ENCODE measurements around the gene GFY. TPM values are rescaled to one million over a fixed set of nuclear protein-coding genes. Genes with fewer than 3 reads are reported as not detected.

The GFY gene
- total and polyA plus RNA-seq, 2 donors (not counting 3 experiments of a cell fraction or from before 2014, with no cell fraction given) = not detected

DNA sequence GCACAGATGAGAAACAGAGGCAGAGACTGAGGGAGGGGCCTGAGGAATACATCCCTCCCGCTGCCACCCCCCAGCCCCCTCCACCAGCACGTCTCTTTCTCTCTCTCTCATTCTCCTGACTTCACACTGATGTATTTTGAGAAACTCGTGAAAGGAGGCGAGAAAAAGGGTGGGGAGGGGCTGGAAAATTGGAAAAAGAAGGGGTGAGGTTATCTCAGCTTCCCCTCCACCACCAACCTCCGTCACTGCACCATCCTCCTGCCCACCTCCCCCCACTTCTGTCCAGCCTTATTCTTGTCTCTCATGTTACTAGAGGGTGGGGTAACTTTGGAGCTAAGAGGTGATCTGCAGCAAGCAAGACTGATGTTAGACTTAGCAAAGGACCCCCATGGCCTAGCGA is 14.6 kb downstream of the GFY start:
- Histone ChIP-seq H3K27me3 (ENCODE audit: control insufficient read depth in 2 of 2, insufficient read depth in 2 of 2, low read length in 2 of 2) (peaks cover 58 to 69% of the 10 kb centered on the region in 2 experiments), H3K4me2 (ENCODE audit: insufficient read depth, low read length) (no peak overlapping the region), H3K9ac (replicated peaks; ENCODE audit: extremely low read depth, insufficient read depth, low read length) (no peak overlapping the region), H3K79me2 (ENCODE audit: control insufficient read depth, insufficient read depth, low read length) (no peaks in the 10 kb centered on the region), H3K4me3 (replicated peaks in 1 of 3; ENCODE audit: insufficient read depth in 1 of 3, low read depth in 1 of 3, low read length in 3 of 3) (no peak overlapping the region), H3K36me3 (ENCODE audit: control insufficient read depth in 2 of 2, extremely low read depth in 1 of 2, insufficient read depth in 2 of 2, low read length in 2 of 2) (no peaks in the 10 kb centered on the region), H3K9me3 (replicated peaks; ENCODE audit: control insufficient read depth, insufficient read depth, low read length) (no peaks in the 10 kb centered on the region), H4K20me1 (replicated peaks; ENCODE audit: control insufficient read depth, extremely low read depth, insufficient read depth, low read length) (no peaks in the 10 kb centered on the region), H3K9me1 (replicated peaks; ENCODE audit: control insufficient read depth, extremely low read depth, insufficient read depth, low read length) (no peaks in the 10 kb centered on the region), H3K4me1 (ENCODE audit: control insufficient read depth, extremely low read depth, insufficient read depth, low read length) (peaks cover 3% of the 10 kb centered on the region), H3K27ac (ENCODE audit: insufficient read depth, low read depth, low read length) (no peak overlapping the region), H2AFZ (ENCODE audit: low read depth, low read length) (no peak overlapping the region)
- no peak for DNase-seq (ENCODE audit: low read depth, low spot score)
- BruUV-seq (replicated peaks) = no TSS peak
- dilution Hi-C loops (cut with MboI; ENCODE audit: extremely low pct_ligation_motif_present, low sequenced_read_pairs) (no loop called here), intact Hi-C loops (cut with micrococcal nuclease) (no loop called here)
- no peak for FAIRE-seq
- ChIA-PET POLR2A (no interaction called here), CTCF (interaction anchor here (0.9 to 1.5 kb wide), 4 partner anchors 12 to 112 kb away, joined by 3 to 4 read pairs (median 3); partner anchors contain the start of gene DKKL1)
- TF ChIP-seq MYC (IDR thresholded peaks at IDR 0.05; ENCODE audit: low read depth, low read length) = no peak
- no peak for TF ChIP-seq EZH2 (IDR thresholded peaks at IDR 0.05; ENCODE audit: borderline replicate concordance, low read depth, low read length, severe bottlenecking)
- TF ChIP-seq, protein P1, sequence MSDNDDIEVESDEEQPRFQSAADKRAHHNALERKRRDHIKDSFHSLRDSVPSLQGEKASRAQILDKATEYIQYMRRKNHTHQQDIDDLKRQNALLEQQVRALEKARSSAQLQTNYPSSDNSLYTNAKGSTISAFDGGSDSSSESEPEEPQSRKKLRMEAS (IDR thresholded peaks at IDR 0.05; ENCODE audit: insufficient read depth, insufficient read length) = no peak
- no peak for TF ChIP-seq JUN (IDR thresholded peaks at IDR 0.05; ENCODE audit: borderline replicate concordance, insufficient read depth, insufficient read length, low read depth)
- no peak for TF ChIP-seq GATA2 (IDR thresholded peaks at IDR 0.05; ENCODE audit: insufficient read depth, insufficient read length, low read depth, low read length)
- TF ChIP-seq, protein P2, sequence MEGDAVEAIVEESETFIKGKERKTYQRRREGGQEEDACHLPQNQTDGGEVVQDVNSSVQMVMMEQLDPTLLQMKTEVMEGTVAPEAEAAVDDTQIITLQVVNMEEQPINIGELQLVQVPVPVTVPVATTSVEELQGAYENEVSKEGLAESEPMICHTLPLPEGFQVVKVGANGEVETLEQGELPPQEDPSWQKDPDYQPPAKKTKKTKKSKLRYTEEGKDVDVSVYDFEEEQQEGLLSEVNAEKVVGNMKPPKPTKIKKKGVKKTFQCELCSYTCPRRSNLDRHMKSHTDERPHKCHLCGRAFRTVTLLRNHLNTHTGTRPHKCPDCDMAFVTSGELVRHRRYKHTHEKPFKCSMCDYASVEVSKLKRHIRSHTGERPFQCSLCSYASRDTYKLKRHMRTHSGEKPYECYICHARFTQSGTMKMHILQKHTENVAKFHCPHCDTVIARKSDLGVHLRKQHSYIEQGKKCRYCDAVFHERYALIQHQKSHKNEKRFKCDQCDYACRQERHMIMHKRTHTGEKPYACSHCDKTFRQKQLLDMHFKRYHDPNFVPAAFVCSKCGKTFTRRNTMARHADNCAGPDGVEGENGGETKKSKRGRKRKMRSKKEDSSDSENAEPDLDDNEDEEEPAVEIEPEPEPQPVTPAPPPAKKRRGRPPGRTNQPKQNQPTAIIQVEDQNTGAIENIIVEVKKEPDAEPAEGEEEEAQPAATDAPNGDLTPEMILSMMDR (IDR thresholded peaks at IDR 0.05; ENCODE audit: extremely low read depth in 1 of 2, insufficient read depth in 1 of 2, low read depth in 1 of 2, low read length in 2 of 2) = no peak
- TF ChIP-seq POLR2A (IDR thresholded peaks at IDR 0.05; ENCODE audit: low read depth, low read length) = no peak
- no peak for TF ChIP-seq FOS (IDR thresholded peaks at IDR 0.05; ENCODE audit: borderline replicate concordance, insufficient read depth, low read length)
- TF ChIP-seq POLR2AphosphoS5 (IDR thresholded peaks at IDR 0.05; ENCODE audit: insufficient read depth, low read depth, low read length) = no peak

Measured in endothelial cell of umbilical vein (primary cell).